Lower leg skin (tissue), 3 donors: ENCODE measurements around the gene CDKN2C.

Experiments used
- CTCF ChIP-seq, 3 donors: fragments of 450-650 bp; IDR thresholded peaks; one replicate each; pipeline ENCODE4 v1.5.1; 2016; ENCODE audit warnings: antibody characterized with exemption in 3 of 3, mild to moderate bottlenecking in 3 of 3, moderate library complexity in 2 of 3
- POLR2A ChIP-seq, 2 donors: fragments of 450-650 bp; IDR thresholded peaks; one replicate each; pipeline ENCODE4 v1.6.1; 2016 to 2017; ENCODE audit warnings: antibody characterized with exemption in 2 of 2, mild to moderate bottlenecking in 1 of 2, moderate library complexity in 1 of 2

GRCh38 chr1:51000160-51000559 is 30.1 kb downstream of the CDKN2C start:
- no peak for TF ChIP-seq CTCF (IDR thresholded peaks at IDR 0.05)
- TF ChIP-seq POLR2A (IDR thresholded peaks at IDR 0.05) = no peak
